ENCODE data around the gene SRBD1. TPM values are rescaled to one million over a fixed set of nuclear protein-coding genes. Genes with fewer than 3 reads are reported as not detected.

Gene SRBD1
- total and polyA plus RNA-seq, 2 experiments from 2014 or later, result 27.4 to 46.3 TPM

DNA sequence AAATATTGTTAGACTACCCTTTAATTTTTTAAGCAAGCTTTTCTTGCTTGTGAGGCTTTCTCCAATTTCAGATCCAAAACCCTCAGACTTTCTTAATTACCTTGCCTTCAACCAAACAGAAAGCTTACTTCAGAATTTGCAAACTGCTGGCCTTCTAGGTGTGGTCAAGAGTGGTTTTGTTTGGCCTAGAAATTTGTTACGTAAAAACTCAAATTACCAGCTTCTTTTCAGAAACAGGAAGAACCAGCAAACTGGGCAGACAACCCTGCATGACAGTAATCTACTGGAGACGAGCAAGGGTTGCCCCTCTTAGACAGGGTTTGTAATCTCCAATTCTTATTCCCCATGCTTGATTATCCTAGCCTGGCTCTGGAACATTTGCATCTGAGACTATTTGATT is 27.1 kb downstream of the SRBD1 start:
- H3K4me1 Mint-ChIP-seq, result peaks cover 7% of the 10 kb centered on the region; the same call in 2 of the 3 replicates
- TF ChIP-seq, protein P1, sequence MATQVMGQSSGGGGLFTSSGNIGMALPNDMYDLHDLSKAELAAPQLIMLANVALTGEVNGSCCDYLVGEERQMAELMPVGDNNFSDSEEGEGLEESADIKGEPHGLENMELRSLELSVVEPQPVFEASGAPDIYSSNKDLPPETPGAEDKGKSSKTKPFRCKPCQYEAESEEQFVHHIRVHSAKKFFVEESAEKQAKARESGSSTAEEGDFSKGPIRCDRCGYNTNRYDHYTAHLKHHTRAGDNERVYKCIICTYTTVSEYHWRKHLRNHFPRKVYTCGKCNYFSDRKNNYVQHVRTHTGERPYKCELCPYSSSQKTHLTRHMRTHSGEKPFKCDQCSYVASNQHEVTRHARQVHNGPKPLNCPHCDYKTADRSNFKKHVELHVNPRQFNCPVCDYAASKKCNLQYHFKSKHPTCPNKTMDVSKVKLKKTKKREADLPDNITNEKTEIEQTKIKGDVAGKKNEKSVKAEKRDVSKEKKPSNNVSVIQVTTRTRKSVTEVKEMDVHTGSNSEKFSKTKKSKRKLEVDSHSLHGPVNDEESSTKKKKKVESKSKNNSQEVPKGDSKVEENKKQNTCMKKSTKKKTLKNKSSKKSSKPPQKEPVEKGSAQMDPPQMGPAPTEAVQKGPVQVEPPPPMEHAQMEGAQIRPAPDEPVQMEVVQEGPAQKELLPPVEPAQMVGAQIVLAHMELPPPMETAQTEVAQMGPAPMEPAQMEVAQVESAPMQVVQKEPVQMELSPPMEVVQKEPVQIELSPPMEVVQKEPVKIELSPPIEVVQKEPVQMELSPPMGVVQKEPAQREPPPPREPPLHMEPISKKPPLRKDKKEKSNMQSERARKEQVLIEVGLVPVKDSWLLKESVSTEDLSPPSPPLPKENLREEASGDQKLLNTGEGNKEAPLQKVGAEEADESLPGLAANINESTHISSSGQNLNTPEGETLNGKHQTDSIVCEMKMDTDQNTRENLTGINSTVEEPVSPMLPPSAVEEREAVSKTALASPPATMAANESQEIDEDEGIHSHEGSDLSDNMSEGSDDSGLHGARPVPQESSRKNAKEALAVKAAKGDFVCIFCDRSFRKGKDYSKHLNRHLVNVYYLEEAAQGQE (IDR thresholded peaks at IDR 0.05; ENCODE audit: unreplicated experiment), result no peak
- no peak for TF ChIP-seq NANOG (IDR thresholded peaks at IDR 0.05; ENCODE audit: borderline replicate concordance)
- TF ChIP-seq, protein P2, sequence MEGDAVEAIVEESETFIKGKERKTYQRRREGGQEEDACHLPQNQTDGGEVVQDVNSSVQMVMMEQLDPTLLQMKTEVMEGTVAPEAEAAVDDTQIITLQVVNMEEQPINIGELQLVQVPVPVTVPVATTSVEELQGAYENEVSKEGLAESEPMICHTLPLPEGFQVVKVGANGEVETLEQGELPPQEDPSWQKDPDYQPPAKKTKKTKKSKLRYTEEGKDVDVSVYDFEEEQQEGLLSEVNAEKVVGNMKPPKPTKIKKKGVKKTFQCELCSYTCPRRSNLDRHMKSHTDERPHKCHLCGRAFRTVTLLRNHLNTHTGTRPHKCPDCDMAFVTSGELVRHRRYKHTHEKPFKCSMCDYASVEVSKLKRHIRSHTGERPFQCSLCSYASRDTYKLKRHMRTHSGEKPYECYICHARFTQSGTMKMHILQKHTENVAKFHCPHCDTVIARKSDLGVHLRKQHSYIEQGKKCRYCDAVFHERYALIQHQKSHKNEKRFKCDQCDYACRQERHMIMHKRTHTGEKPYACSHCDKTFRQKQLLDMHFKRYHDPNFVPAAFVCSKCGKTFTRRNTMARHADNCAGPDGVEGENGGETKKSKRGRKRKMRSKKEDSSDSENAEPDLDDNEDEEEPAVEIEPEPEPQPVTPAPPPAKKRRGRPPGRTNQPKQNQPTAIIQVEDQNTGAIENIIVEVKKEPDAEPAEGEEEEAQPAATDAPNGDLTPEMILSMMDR (conservative IDR thresholded peaks at IDR 0.05; ENCODE audit: low read depth in 2 of 2), result no peak
- TF ChIP-seq, protein P3, sequence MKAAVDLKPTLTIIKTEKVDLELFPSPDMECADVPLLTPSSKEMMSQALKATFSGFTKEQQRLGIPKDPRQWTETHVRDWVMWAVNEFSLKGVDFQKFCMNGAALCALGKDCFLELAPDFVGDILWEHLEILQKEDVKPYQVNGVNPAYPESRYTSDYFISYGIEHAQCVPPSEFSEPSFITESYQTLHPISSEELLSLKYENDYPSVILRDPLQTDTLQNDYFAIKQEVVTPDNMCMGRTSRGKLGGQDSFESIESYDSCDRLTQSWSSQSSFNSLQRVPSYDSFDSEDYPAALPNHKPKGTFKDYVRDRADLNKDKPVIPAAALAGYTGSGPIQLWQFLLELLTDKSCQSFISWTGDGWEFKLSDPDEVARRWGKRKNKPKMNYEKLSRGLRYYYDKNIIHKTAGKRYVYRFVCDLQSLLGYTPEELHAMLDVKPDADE (IDR thresholded peaks at IDR 0.05), result no peak
- no peak for TF ChIP-seq STAT1 (IDR thresholded peaks at IDR 0.05; ENCODE audit: unreplicated experiment)
- no peak for TF ChIP-seq CREB1 (CRISPR knock-in tag; IDR thresholded peaks at IDR 0.05; ENCODE audit: low read depth)
- no peak for TF ChIP-seq JUNB (IDR thresholded peaks at IDR 0.05; ENCODE audit: unreplicated experiment)
- no peak for TF ChIP-seq ZNF114 (CRISPR knock-in tag; IDR thresholded peaks at IDR 0.05)
- no peak for TF ChIP-seq EZH2 (IDR thresholded peaks at IDR 0.05; ENCODE audit: low read depth, unreplicated experiment)
- TF ChIP-seq EZH2phosphoT487 (IDR thresholded peaks at IDR 0.05; ENCODE audit: unreplicated experiment), result no peak
- TF ChIP-seq, protein P4, sequence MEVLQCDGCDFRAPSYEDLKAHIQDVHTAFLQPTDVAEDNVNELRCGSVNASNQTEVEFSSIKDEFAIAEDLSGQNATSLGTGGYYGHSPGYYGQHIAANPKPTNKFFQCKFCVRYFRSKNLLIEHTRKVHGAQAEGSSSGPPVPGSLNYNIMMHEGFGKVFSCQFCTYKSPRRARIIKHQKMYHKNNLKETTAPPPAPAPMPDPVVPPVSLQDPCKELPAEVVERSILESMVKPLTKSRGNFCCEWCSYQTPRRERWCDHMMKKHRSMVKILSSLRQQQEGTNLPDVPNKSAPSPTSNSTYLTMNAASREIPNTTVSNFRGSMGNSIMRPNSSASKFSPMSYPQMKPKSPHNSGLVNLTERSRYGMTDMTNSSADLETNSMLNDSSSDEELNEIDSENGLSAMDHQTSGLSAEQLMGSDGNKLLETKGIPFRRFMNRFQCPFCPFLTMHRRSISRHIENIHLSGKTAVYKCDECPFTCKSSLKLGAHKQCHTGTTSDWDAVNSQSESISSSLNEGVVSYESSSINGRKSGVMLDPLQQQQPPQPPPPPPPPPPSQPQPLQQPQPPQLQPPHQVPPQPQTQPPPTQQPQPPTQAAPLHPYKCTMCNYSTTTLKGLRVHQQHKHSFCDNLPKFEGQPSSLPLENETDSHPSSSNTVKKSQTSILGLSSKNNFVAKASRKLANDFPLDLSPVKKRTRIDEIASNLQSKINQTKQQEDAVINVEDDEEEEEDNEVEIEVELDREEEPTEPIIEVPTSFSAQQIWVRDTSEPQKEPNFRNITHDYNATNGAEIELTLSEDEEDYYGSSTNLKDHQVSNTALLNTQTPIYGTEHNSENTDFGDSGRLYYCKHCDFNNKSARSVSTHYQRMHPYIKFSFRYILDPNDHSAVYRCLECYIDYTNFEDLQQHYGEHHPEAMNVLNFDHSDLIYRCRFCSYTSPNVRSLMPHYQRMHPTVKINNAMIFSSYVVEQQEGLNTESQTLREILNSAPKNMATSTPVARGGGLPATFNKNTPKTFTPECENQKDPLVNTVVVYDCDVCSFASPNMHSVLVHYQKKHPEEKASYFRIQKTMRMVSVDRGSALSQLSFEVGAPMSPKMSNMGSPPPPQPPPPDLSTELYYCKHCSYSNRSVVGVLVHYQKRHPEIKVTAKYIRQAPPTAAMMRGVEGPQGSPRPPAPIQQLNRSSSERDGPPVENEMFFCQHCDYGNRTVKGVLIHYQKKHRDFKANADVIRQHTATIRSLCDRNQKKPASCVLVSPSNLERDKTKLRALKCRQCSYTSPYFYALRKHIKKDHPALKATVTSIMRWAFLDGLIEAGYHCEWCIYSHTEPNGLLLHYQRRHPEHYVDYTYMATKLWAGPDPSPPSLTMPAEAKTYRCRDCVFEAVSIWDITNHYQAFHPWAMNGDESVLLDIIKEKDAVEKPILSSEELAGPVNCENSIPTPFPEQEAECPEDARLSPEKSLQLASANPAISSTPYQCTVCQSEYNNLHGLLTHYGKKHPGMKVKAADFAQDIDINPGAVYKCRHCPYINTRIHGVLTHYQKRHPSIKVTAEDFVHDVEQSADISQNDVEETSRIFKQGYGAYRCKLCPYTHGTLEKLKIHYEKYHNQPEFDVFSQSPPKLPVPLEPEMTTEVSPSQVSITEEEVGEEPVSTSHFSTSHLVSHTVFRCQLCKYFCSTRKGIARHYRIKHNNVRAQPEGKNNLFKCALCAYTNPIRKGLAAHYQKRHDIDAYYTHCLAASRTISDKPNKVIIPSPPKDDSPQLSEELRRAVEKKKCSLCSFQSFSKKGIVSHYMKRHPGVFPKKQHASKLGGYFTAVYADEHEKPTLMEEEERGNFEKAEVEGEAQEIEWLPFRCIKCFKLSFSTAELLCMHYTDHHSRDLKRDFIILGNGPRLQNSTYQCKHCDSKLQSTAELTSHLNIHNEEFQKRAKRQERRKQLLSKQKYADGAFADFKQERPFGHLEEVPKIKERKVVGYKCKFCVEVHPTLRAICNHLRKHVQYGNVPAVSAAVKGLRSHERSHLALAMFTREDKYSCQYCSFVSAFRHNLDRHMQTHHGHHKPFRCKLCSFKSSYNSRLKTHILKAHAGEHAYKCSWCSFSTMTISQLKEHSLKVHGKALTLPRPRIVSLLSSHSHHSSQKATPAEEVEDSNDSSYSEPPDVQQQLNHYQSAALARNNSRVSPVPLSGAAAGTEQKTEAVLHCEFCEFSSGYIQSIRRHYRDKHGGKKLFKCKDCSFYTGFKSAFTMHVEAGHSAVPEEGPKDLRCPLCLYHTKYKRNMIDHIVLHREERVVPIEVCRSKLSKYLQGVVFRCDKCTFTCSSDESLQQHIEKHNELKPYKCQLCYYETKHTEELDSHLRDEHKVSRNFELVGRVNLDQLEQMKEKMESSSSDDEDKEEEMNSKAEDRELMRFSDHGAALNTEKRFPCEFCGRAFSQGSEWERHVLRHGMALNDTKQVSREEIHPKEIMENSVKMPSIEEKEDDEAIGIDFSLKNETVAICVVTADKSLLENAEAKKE (CRISPR knock-in tag; IDR thresholded peaks at IDR 0.05), result no peak
- no peak for TF ChIP-seq ZNF331 (CRISPR knock-in tag; IDR thresholded peaks at IDR 0.05; ENCODE audit: low read depth)
- TF ChIP-seq POLR2AphosphoS5 (IDR thresholded peaks at IDR 0.05; ENCODE audit: low read depth), result no peak
- H3K36me3 Mint-ChIP-seq (ENCODE audit: low read depth), result peaks cover 6% of the 10 kb centered on the region

More for the DNA sequence above, 27.1 kb downstream of the SRBD1 start:
- Mint-ChIP-seq H3K9me3 (no peaks in the 10 kb centered on the region; the same call in 2 of the 3 replicates), H3K27ac (no peak overlapping the region), H3K27me3 (ENCODE audit: insufficient read depth, low read depth, poor library complexity) (no peaks in the 10 kb centered on the region), H3K4me3 (no peak overlapping the region)
- no peak for DNase-seq (ENCODE audit: low spot score)
- 0 out of 2 replicates have a peak, but pooled peaks cover 8% of the 10 kb centered on the region for H4K20me1 ChIP-seq (replicated peaks; ENCODE audit: insufficient read depth)
- H3K27ac ChIP-seq (ENCODE audit: low read depth), result no peak overlapping the region
- no peaks in the 10 kb centered on the region for H3K27me3 ChIP-seq (ENCODE audit: insufficient read depth)
- H3K4me3 ChIP-seq, result no peak overlapping the region
- ATAC-seq, result no peak
- peaks cover 10% of the 10 kb centered on the region for H3K4me1 ChIP-seq (ENCODE audit: insufficient read depth)
- peaks cover 7% of the 10 kb centered on the region for H3K79me2 ChIP-seq (replicated peaks; ENCODE audit: insufficient read depth)
- no peaks in the 10 kb centered on the region; the same call in 1 of the 2 replicates for H3K36me3 ChIP-seq (ENCODE audit: insufficient read depth)
- no peak overlapping the region for H2AFZ ChIP-seq
- no peak overlapping the region for H3K4me2 ChIP-seq
- H3K9me2 ChIP-seq (ENCODE audit: insufficient read depth), result no peaks in the 10 kb centered on the region
- H3F3A ChIP-seq (replicated peaks; ENCODE audit: low read depth), result no peaks in the 10 kb centered on the region
